ENCODE measurements around the gene MYO3B. TPM values are rescaled to one million over a fixed set of nuclear protein-coding genes. Genes with fewer than 3 reads are reported as not detected.
A peak's percentile ranks its signal among the peaks of the same experiment; 100 is the strongest.

MYO3B gene
- total RNA-seq, 1 experiment from 2014 or later = 0.09 TPM

DNA sequence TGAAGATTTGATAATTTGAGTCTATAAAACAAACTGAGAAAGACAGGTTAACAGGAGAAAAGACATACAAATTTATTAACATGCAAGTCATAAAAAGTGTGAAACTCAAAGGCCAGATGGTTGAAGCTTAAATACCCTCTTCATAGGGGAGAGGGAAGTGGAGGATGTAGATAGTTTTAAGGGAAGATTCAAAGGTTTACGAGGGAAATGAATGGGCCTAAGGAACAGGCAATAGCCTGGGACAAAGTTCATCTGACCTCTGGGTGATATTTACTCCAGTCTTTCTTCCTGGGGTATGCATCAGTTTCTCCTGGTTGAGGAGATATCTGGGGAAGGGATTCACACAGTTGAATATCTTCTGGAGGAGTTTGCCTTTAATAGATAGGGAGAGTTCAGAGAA lies 322.2 kb downstream of the MYO3B start:
- H3K4me3 Mint-ChIP-seq (ENCODE audit: unreplicated experiment) = no peak overlapping the region
- no peaks in the 10 kb centered on the region for H3K36me3 Mint-ChIP-seq (ENCODE audit: insufficient read depth, unreplicated experiment)
- peak overlapping the region; percentile 8 for H3K27ac Mint-ChIP-seq (ENCODE audit: unreplicated experiment)
- POLR2A ChIA-PET = no interaction called here
- intact Hi-C loops (cut with micrococcal nuclease; ENCODE audit: unreplicated experiment) = no loop called here
- no TSS peak for BruUV-seq (replicated peaks)
- H3K4me3 ChIP-seq (ENCODE audit: low read depth, low read length) = no peak overlapping the region
- H3K4me1 ChIP-seq = no peaks in the 10 kb centered on the region
- no peak for DNase-seq
- H3K36me3 ChIP-seq (ENCODE audit: control insufficient read depth, insufficient read depth, low read length) = no peaks in the 10 kb centered on the region
- H3K4me1 Mint-ChIP-seq (ENCODE audit: low read depth, unreplicated experiment) = peaks cover 11% of the 10 kb centered on the region
- TF ChIP-seq CTCF (IDR thresholded peaks at IDR 0.05; ENCODE audit: insufficient read depth in 1 of 2, low read depth in 1 of 2, low read length in 1 of 2, severe bottlenecking in 1 of 2, unreplicated experiment in 1 of 2) = no peak
- CTCF ChIA-PET = no interaction called here
- H3K27me3 Mint-ChIP-seq (ENCODE audit: insufficient read depth, unreplicated experiment) = no peaks in the 10 kb centered on the region
- H3K9me3 ChIP-seq = no peaks in the 10 kb centered on the region
- no peaks in the 10 kb centered on the region for H3K9me3 Mint-ChIP-seq (ENCODE audit: unreplicated experiment)
- H3K27me3 ChIP-seq (replicated peaks; ENCODE audit: control insufficient read depth, insufficient read depth, low read length) = no peaks in the 10 kb centered on the region

GRCh38 chr2:170500770-170501169 lies 322.8 kb downstream of the MYO3B start:
- DNase-seq = no peak
- intact Hi-C loops (cut with micrococcal nuclease; ENCODE audit: unreplicated experiment) = no loop called here
- Mint-ChIP-seq H3K27ac (ENCODE audit: unreplicated experiment) (no peak overlapping the region), H3K4me1 (ENCODE audit: low read depth, unreplicated experiment) (peaks cover 11% of the 10 kb centered on the region), H3K36me3 (ENCODE audit: insufficient read depth, unreplicated experiment) (no peaks in the 10 kb centered on the region), H3K9me3 (ENCODE audit: unreplicated experiment) (no peaks in the 10 kb centered on the region), H3K27me3 (ENCODE audit: insufficient read depth, unreplicated experiment) (no peaks in the 10 kb centered on the region), H3K4me3 (ENCODE audit: unreplicated experiment) (no peak overlapping the region)
- CTCF ChIA-PET = no interaction called here
- POLR2A ChIA-PET = no interaction called here
- Histone ChIP-seq H3K27me3 (replicated peaks; ENCODE audit: control insufficient read depth, insufficient read depth, low read length) (no peaks in the 10 kb centered on the region), H3K4me1 (no peaks in the 10 kb centered on the region), H3K36me3 (ENCODE audit: control insufficient read depth, insufficient read depth, low read length) (no peaks in the 10 kb centered on the region), H3K4me3 (ENCODE audit: low read depth, low read length) (no peak overlapping the region), H3K9me3 (no peaks in the 10 kb centered on the region)
- no TSS peak for BruUV-seq (replicated peaks)
- no peak for TF ChIP-seq CTCF (IDR thresholded peaks at IDR 0.05; ENCODE audit: insufficient read depth in 1 of 2, low read depth in 1 of 2, low read length in 1 of 2, severe bottlenecking in 1 of 2, unreplicated experiment in 1 of 2)

- BruUV-seq (replicated peaks) = no TSS peak
- Mint-ChIP-seq H3K27ac (ENCODE audit: unreplicated experiment) (no peak overlapping the region), H3K36me3 (ENCODE audit: insufficient read depth, unreplicated experiment) (no peaks in the 10 kb centered on the region), H3K27me3 (ENCODE audit: insufficient read depth, unreplicated experiment) (no peaks in the 10 kb centered on the region), H3K4me3 (ENCODE audit: unreplicated experiment) (no peak overlapping the region), H3K9me3 (ENCODE audit: unreplicated experiment) (no peaks in the 10 kb centered on the region), H3K4me1 (ENCODE audit: low read depth, unreplicated experiment) (peaks cover 11% of the 10 kb centered on the region)
- H3K36me3 ChIP-seq (ENCODE audit: control insufficient read depth, insufficient read depth, low read length) = no peaks in the 10 kb centered on the region
- H3K4me3 ChIP-seq (ENCODE audit: low read depth, low read length) = no peak overlapping the region
- H3K9me3 ChIP-seq = no peaks in the 10 kb centered on the region
- no peaks in the 10 kb centered on the region for H3K27me3 ChIP-seq (replicated peaks; ENCODE audit: control insufficient read depth, insufficient read depth, low read length)
- CTCF ChIA-PET = no interaction called here
- intact Hi-C loops (cut with micrococcal nuclease; ENCODE audit: unreplicated experiment) = no loop called here
- no peak for TF ChIP-seq CTCF (IDR thresholded peaks at IDR 0.05; ENCODE audit: insufficient read depth in 1 of 2, low read depth in 1 of 2, low read length in 1 of 2, severe bottlenecking in 1 of 2, unreplicated experiment in 1 of 2)
- no peaks in the 10 kb centered on the region for H3K4me1 ChIP-seq
- DNase-seq = no peak
- POLR2A ChIA-PET = no interaction called here
These were observed 323.6 kb downstream of the MYO3B start for GRCh38 chr2:170501421-170502043.

Measured in Caco-2 (cell line).